SIG-M5 (cell line): ENCODE results near the gene PTGIS.

Experiments used
- DNase-seq: peaks from one replicate; lab custom pipeline; 2025; lab: John Stamatoyannopoulos, UW

Gene PTGIS

GRCh38 chr20:49529470-49529869, 38.5 kb downstream of the PTGIS start:
- DNase-seq, result no peak

GRCh38 chr20:49526568-49526967, 41.4 kb downstream of the PTGIS start:
- DNase-seq, result no peak

GRCh38 chr20:49526056-49526455, 41.9 kb downstream of the PTGIS start:
- DNase-seq, result no peak

- no peak for DNase-seq
These were observed 44.1 kb downstream of the PTGIS start for GRCh38 chr20:49523767-49524360.

- DNase-seq, result no peak
These were observed 46.6 kb downstream of the PTGIS start for GRCh38 chr20:49521356-49521755.

- no peak for DNase-seq
These were observed 48.1 kb downstream of the PTGIS start for GRCh38 chr20:49519777-49520359.

GRCh38 chr20:49519212-49519712, 48.7 kb downstream of the PTGIS start:
- DNase-seq, result no peak

- no peak for DNase-seq
These were observed 49.4 kb downstream of the PTGIS start for GRCh38 chr20:49518576-49518975.

GRCh38 chr20:49517805-49518100, 50.2 kb downstream of the PTGIS start:
- DNase-seq, result no peak

- no peak for DNase-seq
These were observed 50.8 kb downstream of the PTGIS start for GRCh38 chr20:49516916-49517804.

- no peak for DNase-seq
These were observed 52.4 kb downstream of the PTGIS start for GRCh38 chr20:49515586-49515985.

- DNase-seq, result no peak
These were observed 54.4 kb downstream of the PTGIS start for GRCh38 chr20:49513517-49513916.

GRCh38 chr20:49513009-49513408, 54.9 kb downstream of the PTGIS start:
- no peak for DNase-seq

- no peak for DNase-seq
These were observed 56.0 kb downstream of the PTGIS start for GRCh38 chr20:49511788-49512525.

GRCh38 chr20:49510562-49511122, 57.3 kb downstream of the PTGIS start:
- no peak for DNase-seq

GRCh38 chr20:49508435-49509199, 59.3 kb downstream of the PTGIS start:
- peak; percentile 11 for DNase-seq

GRCh38 chr20:49507741-49508434, 60.0 kb downstream of the PTGIS start:
- no peak for DNase-seq

- DNase-seq, result no peak
These were observed 62.4 kb downstream of the PTGIS start for GRCh38 chr20:49505518-49505917.

GRCh38 chr20:49503176-49503575, 64.8 kb downstream of the PTGIS start:
- DNase-seq, result no peak

GRCh38 chr20:49501917-49502316, 66.0 kb downstream of the PTGIS start:
- no peak for DNase-seq

GRCh38 chr20:49497398-49497669, 70.6 kb downstream of the PTGIS start:
- no peak for DNase-seq
